ENCODE results near the gene COG5.

Gene COG5

DNA sequence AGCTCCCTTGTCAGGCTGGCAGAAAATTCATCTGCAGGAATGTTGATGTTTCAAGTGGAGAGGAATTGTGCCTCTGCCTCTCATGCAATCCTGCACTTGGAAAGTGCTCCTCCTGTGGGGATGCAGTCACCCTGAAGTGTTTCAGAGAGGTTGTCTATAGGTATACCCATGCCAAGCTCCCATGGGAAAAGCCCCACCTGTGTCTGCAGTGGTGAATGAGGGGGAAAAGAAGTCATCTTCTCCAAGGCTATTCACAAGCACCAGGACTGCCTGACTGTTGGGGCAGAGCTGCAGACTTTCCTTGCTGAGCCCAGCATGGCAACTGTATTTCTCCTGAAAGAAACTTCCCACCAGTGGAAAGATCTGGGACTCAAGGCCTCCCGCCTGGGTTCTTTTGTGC lies 58.4 kb downstream of the COG5 start:
- DNase-seq: no peak

DNA sequence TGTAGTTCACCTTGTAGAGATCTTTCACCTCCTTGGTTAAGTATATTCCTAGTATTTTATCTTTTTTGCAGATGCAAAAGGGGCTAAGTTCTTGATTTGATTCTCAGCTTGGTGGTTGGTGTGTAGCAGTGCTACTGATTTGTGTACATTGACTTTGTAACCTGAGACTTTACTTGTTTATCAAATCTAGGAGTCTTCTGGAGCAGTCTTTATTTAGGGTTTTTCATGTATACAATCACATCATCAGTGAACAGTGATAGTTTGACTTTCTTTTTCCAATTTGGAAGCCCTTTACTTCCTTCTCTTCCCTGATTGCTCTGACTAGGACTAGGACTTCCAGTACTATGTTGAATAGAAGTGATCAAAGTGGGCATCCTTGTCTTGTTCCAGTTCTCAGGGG lies 60.0 kb downstream of the COG5 start:
- no peak for DNase-seq

DNA sequence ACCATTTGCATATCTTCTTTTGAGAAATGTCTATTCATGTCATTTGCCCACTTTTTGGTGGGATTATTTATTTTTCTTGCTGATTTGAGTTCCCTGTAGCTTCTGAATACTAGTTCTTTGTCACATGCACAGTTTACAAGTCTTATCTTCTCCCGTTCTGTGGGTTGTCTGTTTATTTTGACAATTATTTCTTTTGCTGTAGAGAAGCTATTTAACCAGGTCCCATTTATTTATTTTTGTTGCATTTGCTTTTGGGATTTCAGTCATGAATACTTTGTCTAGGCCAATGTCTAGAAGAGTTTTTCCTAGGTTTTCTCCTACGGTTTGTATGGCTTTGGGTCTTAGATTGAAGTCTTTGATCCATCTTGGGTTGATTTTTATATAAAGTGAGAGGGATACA lies 60.9 kb downstream of the COG5 start:
- no peak for DNase-seq

DNA sequence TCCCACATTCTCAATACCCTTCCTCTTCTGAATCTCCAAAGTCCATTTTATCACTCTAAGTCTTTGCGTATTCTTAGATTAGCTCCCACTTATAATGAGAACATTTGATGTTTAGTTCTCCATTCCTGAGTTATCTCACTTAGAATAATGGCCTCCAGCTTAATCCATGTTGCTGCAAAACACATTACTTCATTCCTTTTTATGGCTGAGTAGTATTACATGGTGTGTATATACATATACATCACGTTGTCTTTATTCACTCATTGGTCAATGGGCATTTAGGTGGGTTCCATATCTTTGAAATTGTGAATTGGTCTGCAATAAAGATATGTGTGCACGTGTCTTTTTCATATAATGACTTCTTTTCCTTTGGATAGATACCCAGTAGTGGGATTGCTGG lies 61.6 kb downstream of the COG5 start:
- DNase-seq: no peak

DNA sequence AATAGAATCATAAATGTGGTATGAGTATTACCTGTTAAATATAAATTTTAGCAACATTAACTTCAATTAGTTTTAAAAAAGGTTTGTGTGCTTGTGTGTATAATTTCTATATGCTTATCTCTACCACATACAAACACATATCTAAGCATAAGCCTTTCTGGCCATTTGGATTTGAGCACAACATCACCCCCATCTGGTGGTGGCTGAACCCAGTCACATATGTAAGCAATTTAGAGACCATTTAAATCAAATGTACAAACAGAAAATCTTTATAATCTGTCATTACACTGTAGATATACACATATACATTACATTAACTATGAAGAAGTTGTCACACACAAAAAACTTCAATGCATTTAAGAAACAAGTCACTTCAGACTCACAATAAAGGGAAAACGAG lies 62.1 kb downstream of the COG5 start:
- DNase-seq: peak; percentile 27

DNA sequence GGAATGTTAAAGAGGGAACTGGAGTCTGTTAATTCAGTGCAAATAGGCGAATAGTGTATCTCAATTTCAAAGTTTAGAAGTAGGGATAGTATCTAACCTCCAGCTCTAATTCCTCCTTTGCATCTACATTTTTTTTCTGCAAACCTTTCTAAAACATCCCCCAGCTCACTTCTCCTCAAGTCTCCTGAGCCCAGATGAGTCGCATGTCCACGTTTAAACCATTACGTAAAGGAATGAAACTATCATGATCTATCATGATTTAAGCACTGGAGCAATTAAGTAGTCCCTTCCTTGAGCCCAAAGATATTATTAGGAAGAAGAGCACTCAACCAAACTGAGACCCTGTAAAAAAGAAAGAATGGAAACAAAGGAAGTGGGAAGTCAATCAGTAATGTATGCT lies 64.0 kb downstream of the COG5 start:
- DNase-seq: no peak

DNA sequence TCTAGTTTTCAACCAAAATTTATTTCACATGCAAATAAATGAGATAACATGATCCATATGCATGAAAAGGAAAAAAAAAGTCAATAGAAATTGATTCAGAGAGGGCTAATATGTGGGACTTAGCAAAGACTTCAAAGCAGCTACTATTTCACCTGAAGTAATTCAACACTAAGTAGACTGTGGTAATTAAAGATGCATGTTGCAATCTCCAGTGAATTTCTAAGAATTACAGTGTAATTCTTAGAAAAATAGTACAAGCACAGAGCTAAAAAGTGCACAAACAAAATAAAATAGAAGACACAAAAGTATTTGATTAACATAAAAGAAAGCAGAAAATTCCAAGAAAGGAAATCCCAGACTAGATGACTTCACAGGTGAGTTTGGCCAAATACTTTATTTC lies 68.2 kb downstream of the COG5 start:
- DNase-seq: no peak

DNA sequence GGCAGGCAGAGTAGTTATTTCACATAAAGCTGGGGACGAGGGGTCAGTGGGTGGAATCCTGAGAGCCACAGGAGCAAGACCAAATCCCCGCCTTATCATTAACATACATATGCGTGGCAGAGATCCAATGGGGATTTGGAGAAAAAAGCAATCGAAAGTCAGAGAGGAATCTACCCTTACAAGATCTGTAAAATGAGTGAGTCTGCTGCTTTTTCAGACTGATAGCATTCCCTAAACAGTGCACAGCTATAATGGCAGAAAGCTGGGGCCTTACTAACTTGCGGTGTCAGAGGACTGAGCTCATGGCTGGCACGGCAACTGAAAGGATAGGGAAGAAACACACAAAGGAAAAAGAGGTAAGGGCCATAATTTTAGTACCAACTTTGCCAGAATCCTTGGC lies 68.8 kb downstream of the COG5 start:
- no peak for DNase-seq

DNA sequence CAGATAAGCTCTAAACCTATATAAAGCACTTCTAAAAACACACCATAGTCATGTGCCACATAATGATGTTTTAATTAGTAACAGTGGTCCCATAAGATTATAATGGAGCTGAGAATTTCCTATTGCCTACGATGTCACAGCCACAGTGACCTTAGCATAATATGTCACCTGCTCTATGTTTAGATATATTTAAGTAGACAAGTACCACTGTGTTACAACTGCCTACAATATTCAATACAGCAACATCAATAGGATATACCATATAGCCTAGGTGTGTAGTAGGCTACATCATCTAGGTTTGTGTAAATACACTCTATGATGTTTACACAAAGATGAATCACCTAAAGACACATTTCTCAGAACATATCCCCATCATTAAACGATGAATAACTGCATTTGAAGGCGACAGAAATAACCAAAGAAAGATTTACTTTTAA lies 69.4 kb downstream of the COG5 start:
- DNase-seq: no peak

DNA sequence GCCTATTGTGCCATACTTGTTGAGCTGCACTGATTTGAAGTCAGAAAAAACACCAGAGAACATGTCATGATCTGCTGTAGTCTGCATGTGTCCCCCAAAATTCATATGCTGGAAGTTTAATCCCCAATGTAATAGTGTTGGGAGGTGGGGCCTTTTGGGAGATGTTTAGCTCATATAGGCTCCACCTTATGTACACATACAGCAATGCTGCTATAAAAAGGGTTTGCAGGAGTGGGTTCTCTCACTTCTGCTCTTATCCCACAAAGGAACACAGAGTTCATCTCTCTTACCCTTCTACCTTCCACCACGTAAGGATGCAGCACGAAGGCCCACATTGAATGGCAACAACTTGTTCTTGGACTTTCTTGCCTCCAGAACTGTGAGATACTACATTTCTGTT lies 70.8 kb downstream of the COG5 start:
- DNase-seq: no peak

DNA sequence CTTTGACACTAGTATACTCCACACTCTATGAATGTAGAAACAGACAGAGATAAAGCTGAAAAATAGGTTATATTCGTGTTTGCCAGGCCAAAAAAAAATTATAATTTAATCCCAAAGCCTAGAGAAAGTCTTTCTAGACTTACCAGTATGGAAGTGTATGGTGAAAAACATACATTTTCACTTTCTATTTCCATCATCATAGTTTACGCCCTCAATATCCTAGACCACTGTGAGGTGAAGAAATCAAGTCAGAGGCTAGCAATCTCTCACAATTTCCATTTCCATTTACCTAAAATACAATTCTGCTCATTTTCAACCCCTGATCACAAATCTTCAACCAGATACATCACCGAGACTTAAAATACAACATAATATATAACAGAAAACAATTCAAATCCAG lies 77.7 kb downstream of the COG5 start:
- DNase-seq: no peak

DNA sequence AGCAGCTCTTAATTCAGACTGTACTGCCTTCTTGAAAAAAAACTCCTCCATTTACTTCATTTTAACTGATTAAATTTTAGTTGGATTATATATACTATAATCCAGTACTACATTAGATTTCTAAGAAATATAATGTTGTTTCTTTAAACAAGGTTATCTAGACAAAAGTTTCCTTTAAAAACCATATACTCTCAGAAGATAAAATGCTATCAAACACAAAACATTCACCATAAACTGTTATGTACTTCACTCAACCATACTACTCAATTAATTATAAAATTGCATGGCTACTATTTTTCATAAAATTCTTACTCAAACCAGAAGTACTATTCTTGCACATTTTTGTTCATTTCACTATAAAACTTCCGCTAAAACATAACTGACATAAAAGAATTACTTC lies 81.1 kb downstream of the COG5 start:
- no peak for DNase-seq

DNA sequence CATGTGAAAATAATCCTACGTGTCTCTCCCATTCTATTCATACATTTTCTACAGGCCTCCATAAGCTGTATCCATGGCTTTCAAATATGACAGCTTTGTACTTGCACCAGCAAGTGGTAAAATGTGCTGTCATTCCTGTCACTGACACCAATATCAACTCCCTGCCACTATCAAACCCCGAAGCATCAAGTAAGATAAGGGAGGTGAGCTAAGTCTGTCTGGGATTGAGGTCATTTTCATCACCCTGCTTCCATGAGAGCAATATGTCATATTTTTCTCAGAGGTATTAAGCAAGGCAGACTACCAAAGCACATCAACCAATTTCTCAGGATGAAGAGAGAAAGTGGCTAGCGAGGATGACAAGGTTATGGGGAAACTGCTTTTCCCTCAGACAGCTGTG lies 82.8 kb downstream of the COG5 start:
- DNase-seq: no peak

DNA sequence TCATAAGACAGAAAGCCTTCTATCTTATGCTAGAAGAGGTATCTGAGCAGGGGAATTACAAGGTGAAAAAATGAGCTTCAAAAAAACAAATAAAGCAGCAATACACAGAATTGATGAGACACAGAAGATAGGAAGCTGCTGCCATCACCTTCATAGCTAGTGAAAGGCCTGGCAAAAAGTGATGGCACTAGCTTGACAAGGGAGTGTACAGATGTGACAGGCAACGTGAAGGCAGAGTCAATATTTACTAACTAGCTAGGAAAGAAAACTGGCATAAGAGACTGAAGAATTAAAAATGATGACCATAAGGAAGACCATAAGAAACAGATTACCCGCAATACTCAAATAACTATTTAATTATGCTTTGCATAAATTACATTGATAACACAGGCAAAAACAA lies 84.4 kb downstream of the COG5 start:
- no peak for DNase-seq

DNA sequence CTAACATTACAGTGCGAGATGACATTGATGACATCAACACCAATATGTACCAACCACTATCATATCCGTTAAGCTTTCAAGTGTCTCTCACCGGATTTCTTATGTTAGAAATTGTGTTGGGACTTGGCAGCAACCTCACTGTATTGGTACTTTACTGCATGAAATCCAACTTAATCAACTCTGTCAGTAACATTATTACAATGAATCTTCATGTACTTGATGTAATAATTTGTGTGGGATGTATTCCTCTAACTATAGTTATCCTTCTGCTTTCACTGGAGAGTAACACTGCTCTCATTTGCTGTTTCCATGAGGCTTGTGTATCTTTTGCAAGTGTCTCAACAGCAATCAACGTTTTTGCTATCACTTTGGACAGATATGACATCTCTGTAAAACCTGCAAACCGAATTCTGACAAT lies 89.6 kb downstream of the COG5 start:
- DNase-seq: no peak

DNA sequence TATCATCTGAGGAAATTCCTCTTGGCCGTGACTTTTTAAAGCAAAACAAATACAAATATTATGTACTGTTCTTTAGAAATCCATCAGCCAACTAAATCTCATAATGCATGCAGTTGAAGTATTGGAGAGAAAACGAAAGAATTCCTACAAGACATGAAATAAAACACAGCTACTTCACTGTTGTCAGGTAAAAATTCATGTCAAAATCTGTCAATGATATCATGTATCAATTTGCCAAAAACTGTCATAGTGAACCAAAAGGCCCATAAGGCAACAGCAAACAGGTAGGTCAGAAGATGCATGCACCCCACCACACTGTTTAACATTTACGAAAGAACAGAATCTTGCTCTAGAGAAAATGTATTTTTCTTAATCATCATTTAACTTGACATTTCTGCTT lies 91.6 kb downstream of the COG5 start:
- no peak for DNase-seq

DNA sequence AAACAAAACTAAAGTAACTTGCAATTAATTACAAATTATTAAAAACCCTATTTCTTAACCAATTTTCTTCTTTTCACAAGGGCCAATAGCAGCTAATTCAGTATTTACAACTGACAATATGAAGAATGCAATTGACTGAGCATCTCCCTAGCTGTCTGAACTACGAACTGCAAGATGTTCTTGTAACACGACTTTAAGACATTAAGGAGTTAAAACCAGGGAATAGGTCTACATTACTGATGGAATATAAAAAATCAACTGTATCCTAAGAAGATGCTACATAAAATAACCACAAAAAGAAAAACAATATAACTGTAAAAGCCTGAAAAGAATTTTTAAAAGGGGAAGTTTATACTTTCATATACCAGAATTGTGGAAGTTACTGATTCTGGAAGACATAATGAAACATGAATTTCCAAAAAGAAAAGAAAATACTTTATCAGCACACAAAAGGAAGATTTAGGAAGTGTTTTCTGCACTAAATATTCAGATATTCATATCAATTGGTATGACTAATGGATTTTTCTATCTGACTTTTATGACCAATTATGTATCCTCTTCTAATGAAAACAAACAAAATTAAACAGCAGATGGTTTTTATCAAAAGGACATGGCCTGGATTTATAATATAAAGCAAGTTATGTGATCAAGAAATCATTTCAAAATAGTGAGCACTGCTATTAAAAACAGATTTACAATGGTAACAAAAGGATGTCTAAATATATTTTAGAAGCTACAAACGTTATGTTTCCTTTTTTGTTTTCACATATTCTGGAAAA lies 92.2 kb downstream of the COG5 start:
- no peak for DNase-seq

DNA sequence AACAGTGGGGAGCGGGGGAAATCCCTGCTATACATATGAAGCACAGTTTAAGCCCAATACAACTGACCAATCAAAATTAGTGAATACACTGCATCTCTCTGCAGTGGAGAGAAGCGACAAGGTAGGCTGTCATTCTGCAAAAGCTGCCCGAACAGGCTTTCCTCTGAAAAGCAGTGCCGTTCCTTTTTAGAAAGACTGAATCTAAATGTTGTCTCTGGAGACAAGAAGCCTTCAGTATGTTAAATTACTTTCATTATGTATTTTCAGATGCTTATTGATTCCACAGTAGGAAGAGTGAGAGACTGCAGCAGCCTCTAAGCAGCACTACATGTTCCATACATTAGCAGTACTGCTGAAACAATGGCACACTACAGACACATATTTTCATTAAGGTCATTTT lies 93.8 kb downstream of the COG5 start, which contains the start of gene GPR22:
TSS of gene GPR22 (plus strand) at position 129 of the 400 bp plus-strand sequence. CDS start 4,004 bp downstream, outside the sequence.
- DNase-seq: no peak

DNA sequence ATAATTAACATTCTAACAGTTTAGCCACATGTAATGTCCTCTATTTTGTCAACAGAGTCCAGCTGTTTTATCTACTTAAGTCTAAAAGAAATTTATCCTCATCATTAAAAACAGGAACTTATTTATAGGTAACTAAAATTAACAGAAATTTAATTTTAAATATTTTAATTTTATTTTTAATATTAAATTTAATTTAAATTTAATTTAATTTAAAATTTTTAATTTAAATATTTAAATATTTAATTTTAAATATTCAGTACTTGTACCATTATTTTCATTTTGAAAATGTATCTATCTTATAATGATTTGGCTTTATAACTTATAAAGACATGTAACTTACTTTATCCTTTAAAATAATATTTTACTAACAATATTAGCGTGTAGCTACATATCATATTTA lies 94.9 kb downstream of the COG5 start:
- no peak for DNase-seq

DNA sequence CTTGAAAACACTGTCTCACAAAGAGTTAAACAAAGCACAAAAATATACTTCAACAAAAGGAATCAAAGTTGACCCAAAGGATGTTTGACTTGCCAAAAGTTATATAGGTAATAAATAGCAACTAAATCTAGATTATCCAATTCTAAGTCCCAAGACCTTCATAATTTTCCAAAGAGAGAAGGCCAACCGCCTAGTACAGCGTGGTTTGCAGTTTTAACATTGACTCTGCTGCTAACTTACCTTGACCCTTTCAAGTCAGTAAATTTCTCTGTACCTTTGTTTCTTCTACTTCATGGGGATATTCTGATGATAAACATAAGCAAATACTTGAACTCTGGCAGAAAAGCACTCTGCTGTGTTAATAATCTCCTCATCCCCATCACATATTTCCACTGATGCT lies 95.7 kb downstream of the COG5 start:
- no peak for DNase-seq

DNA sequence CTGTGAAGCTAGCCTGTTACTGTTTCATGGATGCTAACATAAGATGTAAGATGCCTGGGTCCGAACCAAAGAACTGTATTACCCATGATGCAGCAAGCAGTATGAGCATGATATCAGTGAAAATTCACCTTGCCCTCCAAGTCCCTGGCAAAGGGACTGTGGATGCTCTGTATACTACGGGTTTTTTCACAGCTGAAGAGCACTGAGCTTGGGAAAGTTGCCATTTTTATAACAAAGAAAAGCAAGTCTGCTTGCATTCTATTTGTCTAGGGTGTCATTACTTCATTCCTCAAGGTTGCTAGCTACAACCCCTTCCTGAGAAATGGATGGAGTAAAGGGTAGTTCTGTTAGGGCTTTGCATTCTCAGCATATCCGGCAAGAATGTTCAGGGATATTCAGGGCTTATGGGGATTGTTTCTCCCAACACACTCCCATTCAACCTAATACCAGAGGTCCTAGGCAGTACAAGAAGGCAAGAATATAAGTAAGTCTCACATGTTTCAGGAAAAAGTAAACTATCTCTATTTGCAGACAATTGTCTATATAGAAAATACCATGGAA lies 99.0 kb downstream of the COG5 start:
- DNase-seq: no peak

DNA sequence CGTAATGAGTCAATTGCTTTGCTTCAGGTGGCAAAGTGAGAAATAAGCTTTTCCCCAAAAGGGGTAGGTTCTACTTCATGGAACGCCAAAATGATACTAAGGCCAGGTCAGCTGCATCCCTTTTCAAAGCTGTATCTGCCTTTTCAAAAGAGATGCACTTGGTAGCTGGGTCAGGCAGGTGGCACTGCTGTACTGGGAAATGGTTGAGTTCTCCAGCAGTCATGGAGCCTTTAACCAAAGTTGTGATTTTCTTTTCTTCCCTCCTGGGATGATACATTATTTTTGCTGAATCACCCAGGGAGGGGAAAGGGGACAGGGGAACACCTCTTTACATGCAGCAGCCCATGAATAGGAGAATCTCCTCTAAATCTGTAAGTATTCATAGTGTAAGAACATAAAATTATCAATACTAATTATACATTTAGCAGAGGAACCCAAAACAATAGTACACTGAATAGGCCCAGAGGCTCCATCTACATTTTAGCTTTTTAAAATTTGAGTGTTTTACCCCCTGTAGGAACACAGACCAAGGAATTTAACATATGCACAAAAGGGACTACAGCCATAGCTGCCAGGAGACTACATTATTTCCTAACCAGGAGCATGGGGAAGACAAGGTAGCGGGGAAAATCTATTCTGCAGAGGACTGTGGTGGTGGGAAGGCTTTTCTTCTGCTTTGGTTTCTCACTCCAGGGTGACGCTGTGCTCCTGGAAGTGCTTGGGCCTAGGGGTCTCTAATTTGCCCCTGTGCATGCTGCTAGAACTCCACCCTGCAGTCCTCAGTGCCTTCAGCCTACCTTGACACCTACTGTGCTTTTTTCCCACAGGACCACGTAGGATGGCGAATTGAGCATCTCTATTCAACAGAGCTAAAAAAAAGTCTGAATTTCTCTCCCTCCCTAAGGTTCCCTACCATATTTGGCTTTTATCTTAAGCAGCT lies 100.3 kb downstream of the COG5 start:
- peak; percentile 56 for DNase-seq

DNA sequence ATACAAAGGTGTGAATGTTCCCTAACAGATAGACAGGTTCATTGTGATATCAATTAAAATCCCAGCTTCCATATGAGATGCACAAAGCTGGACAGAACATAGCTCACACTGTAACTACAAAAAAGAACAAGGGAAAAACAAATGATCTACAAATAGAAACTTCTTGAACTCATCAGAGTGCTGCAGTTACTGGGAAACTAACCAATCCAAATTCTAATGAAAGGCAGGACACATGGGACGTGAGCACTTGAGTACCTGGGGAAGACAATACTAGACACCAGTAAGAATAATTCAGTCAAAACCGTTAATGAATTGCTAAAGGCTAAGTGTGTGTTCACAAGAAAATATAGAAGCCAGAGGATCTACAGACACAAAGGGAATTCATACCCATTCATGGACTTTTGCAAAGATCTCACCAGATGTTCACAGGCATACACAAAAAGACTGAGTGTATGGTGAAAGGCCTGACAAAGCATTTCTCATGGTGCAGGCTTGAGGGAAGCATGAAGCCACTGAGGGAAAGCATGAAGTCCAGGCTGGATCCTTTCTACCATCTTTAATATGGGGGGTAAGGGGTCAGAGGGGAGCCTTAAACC lies 101.7 kb downstream of the COG5 start:
- DNase-seq: no peak
